NK-92 (cell line): Measurements from ENCODE around the gene ARHGEF17.
"Not testable (repeated sequence)": the region's sequence is repeated elsewhere in the genome, so short reads cannot be mapped to it uniquely, and the experiment has no call there.

ENCODE experiments used
- DNase-seq: peaks from one replicate; lab custom pipeline; 2025; ENCODE audit not compliant: unreplicated experiment; lab: John Stamatoyannopoulos, UW

The ARHGEF17 gene

GRCh38 chr11:73273222-73273895 lies 34.7 kb upstream of the ARHGEF17 start:
- DNase-seq = no peak

DNA sequence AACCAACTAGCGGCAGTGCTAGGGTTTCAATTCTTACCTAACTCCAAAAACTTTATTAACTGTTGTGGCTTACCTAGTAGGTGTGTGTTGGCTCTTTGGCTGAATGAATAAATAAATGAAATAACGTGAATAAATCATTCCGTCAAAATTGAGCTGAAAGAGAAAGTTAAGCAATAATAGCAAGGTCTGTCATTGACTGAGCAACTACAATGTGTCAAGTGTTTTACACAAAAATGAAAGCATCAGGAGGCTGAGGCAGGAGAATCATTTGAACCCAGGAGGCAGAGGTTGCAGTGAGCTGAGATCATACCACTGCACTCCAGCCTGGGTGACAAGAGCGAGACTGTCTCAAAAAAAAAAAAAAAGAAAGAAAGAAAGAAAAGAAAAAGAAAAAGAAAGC lies 33.9 kb upstream of the ARHGEF17 start:
- DNase-seq = not testable (repeated sequence)

GRCh38 chr11:73274722-73275380 lies 33.2 kb upstream of the ARHGEF17 start:
- DNase-seq = no peak

DNA sequence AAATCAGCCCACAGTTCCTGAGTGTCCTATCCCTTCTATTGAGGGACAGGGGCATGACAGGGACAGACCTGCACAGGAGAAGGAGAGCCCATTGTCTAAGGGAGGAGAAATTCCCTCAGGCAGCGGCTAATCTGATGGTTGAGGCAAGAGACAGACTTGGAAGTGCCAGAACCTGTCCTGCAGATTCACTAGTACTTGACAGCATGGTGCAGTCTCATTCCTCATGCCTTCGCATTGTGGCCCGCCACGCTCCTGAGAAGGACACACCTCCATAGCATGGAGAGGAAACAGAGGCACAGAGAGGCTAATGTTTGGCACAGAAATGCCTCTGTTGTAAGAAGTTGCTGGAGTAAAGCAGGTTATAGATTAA lies 32.7 kb upstream of the ARHGEF17 start:
- no peak for DNase-seq

GRCh38 chr11:73277467-73277866 lies 30.6 kb upstream of the ARHGEF17 start:
- no peak for DNase-seq

DNA sequence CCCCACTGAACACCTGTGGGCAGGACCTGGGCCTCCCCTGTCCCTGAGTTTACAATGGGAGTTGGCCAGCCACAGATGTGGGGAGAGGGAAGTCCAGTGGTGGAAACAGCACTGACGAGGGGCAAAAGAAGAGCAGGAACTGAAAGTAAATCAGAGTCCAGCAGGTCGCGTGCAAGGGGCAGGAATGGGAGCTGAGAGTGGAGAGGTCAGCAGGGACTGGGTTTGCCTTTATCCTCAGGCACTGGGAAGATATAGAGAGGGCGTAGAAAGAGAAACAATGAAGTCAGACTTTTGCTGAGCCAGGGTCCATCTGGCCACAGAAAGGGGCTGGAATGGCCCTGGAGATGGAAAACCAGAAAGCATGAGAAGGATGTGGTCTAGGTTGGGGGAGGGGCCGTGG lies 27.4 kb upstream of the ARHGEF17 start:
- no peak for DNase-seq

DNA sequence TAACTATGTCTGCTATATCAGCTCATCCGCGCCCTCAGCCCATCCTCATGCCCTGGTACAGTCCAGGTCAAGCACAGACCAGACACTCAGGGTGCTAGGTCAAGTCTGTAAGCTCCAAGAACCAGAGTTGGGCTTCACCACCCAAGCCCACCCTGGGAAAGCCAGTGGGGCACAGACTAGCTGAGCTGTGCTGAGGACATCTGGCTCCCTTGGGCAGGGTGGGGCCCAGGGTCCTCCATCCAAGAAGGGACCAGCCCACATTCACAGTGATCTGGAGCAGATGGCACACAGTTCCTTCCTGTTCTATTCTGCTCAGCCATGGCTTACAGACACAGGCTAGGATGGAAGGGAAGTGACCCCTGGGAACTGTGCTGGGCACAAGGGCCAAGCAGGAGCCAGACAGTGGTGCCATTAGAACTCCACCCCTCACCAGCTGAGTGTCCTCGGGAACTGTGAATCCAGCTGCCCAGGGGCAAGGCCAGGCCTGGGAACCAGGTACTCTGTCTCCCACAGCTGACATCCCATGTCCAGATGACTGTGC lies 26.8 kb upstream of the ARHGEF17 start:
- DNase-seq = no peak

DNA sequence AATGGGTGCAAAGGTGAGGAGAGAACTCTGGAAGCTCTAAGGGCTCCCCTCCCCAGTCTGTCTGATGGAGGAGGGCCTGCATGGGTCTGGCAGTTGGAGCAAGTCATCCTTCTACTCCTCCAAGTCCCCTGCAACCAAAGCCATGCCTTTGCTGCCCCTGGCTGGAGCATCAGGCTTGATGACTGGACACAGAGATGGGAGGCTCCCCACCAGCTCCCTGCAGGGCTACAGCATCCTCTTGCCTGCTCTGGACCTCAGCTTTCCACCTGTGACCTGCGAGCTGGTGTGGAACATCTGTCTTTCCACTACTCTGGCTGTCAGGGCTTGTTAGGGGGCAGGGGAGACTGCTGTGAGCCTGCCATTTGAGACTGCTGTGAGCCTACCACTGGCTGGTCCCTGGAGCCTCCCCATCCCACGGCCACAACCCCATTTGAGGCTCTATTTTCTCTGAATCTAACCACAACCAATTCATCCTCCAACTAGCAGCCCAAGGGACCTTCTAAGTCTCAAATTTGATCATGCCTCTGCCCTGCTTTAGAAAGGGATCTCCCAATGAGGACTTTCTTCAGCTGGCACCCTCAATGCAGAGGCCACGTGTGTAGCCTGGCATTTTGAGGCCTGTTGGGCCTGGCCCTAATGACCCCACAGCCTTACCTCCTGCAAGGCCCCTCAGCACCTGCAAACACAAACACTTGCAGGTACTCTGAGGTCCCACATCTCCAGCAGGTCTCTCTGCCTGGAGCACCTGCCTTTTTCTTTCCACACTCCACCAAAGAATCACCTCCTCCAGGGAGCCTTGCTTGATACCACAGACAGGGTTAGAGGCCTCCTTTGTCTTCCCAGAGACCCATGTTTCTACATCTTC lies 26.0 kb upstream of the ARHGEF17 start:
- DNase-seq = no peak

GRCh38 chr11:73283276-73284000 lies 24.6 kb upstream of the ARHGEF17 start:
- no peak for DNase-seq

- DNase-seq = no peak
Observed at GRCh38 chr11:73284106-73284505, 24.0 kb upstream of the ARHGEF17 start.

GRCh38 chr11:73285721-73286120 lies 22.4 kb upstream of the ARHGEF17 start:
- no peak for DNase-seq

GRCh38 chr11:73286240-73286810 lies 21.8 kb upstream of the ARHGEF17 start:
- DNase-seq = no peak

DNA sequence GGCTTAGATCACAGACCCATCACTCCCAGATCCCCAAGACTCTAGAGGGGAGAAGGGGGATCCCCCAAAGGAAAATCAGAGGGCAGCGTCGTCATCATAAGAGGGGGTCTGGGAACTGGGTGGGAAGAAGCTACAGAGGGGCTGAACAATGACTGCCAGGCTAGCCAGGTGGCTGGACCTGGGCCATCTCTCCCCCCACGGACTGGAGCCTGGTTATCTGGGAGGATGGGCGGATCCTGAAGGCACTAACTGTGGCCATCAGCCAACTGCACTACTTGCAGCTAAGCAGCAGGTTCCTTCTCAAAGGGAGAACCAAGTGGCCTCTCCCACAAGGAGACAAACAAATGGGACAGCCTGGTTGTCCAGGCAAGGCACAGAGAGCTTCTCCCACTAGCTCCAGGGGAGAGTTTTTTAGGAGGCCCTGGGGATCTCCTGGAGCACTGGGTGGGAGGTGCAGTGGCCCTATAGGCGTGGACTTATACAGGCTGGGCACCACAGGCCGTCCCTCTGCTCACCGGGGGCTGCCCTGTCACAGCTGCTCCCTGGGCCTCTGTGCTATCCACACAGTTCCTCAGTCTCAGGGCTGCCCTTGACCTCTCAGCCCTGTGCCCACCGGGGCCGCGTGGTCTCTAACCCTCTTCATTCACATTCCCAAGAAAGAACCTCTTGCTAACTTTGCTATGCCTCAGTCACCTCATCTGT lies 20.5 kb upstream of the ARHGEF17 start:
- DNase-seq = no peak

GRCh38 chr11:73288192-73288872 lies 19.7 kb upstream of the ARHGEF17 start:
- DNase-seq = no peak

DNA sequence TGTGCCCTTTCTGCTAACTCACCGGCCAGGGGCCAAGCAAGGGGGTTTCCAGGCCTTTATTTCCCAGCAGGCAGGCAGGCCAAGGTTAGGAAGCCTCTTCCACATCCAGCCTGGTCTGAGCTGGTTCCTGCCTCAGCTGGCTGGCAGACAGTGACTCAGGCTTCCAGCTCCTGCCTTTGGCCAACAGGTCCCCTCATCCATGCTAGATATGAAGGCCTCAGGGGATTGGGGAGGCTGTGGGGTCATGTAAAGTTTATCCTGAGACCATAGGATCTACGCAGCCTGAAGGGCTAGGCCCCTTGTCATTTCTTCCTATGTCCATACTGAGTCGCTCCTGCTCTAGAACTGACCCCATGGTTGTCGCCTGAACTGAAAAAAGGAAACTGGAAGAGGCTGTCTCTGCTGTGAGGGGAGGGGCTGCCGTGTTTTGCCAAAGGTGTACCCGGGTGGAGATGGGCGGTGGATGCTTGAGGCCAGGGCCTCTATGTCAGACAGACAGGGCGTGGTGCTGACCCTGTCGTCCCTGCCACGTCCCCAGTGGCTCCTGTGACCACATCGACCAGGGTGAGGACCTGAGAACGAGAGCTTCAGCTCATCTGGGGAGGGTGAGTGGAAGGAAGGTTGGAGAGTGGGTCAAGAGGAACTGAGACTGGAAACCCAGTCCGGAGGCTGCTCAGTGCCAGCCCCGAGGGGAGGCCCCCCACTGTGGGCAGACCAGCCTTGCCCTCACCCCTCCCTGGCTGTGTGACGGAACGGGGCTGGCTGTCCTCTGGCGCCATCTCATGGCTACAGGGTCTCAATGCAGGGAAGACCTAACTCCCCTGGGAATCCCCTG lies 19.0 kb upstream of the ARHGEF17 start:
- DNase-seq = no peak

DNA sequence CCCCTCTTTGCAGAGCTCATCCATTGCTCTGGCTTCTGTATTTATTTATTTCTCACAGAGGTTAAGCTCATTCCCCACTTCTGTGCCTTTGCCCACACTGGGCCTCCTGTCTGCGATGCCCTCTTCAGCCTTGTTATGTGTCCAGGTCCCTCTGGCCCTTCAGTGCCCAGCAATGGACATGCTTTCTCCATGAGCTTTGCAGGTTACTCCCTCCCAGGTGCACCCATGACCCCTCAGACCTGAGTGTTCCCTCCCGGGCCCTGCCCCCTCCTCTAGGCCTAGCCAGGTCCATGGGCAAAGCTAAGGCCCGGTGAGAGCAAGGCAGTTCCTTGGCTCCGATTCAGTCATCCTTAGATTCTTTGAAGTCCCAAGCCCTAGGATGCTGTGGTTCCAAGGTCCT lies 17.5 kb upstream of the ARHGEF17 start:
- DNase-seq = no peak

DNA sequence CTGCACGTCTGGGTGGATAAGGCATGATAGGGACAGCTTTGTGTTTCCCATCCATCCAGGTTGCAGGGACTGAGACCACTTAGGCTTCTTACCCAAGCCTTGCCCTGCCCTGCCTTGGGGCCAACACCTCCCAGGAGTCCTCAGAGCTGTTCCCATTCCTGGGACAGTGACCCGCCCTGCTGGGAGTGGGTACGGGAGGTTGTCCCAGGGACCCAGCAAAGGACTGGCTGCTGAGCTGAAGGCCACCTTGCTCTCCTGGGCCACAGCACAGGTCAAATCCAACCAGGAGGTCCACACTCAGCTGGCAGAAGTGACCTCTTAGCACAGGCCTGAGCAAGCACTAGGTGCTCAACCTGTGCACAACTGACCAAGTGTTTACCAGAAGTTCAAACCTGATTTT lies 16.9 kb upstream of the ARHGEF17 start:
- no peak for DNase-seq

- no peak for DNase-seq
Observed at GRCh38 chr11:73291781-73292524, 16.1 kb upstream of the ARHGEF17 start.
